Measurements from ENCODE around the gene RADIL. TPM values are rescaled to one million over a fixed set of nuclear protein-coding genes. Genes with fewer than 3 reads are reported as not detected.

The RADIL gene
- total RNA-seq, 1 experiment from 2014 or later = 5.0 TPM

- CTCF ChIA-PET = no interaction called here
- intact Hi-C loops (cut with micrococcal nuclease; ENCODE audit: unreplicated experiment) = no loop called here
- BruUV-seq (replicated peaks) = no TSS peak
Observed at GRCh38 chr7:4889682-4890081, 6.2 kb upstream of the RADIL start.

GRCh38 chr7:4888161-4888560, 4.6 kb upstream of the RADIL start:
- ChIA-PET POLR2A (ENCODE audit: low non-redundant PET) (no interaction called here), CTCF (no interaction called here)
- Histone ChIP-seq H3K4me3 (ENCODE audit: low read depth, low read length, poor library complexity, severe bottlenecking) (no peak overlapping the region), H3K36me3 (ENCODE audit: insufficient read depth, low read length, poor library complexity, severe bottlenecking) (no peaks in the 10 kb centered on the region), H3K27ac (ENCODE audit: low read depth, low read length, poor library complexity, severe bottlenecking) (no peak overlapping the region), H3K9me3 (ENCODE audit: low read depth, low read length, poor library complexity, severe bottlenecking) (no peaks in the 10 kb centered on the region), H3K4me1 (ENCODE audit: insufficient read depth, low read length, poor library complexity, severe bottlenecking) (no peaks in the 10 kb centered on the region), H3K27me3 (replicated peaks; ENCODE audit: insufficient read depth, low read depth, low read length, poor library complexity) (no peaks in the 10 kb centered on the region)
- BruUV-seq (replicated peaks) = no TSS peak
- TF ChIP-seq EZH2 (IDR thresholded peaks at IDR 0.05; ENCODE audit: borderline replicate concordance, low read depth, low read length, poor library complexity, severe bottlenecking) (no peak), CTCF (conservative IDR thresholded peaks at IDR 0.05; ENCODE audit: low read depth, low read length) (no peak)
- intact Hi-C loops (cut with micrococcal nuclease; ENCODE audit: unreplicated experiment) = no loop called here
- no peak for DNase-seq (ENCODE audit: low spot score)

More at GRCh38 chr7:4889682-4890081, 6.2 kb upstream of the RADIL start:
- no peak overlapping the region for H3K4me3 ChIP-seq (ENCODE audit: low read depth, low read length, poor library complexity, severe bottlenecking)
- H3K9me3 ChIP-seq (ENCODE audit: low read depth, low read length, poor library complexity, severe bottlenecking) = no peaks in the 10 kb centered on the region
- no peaks in the 10 kb centered on the region for H3K27me3 ChIP-seq (replicated peaks; ENCODE audit: insufficient read depth, low read depth, low read length, poor library complexity)
- TF ChIP-seq EZH2 (IDR thresholded peaks at IDR 0.05; ENCODE audit: borderline replicate concordance, low read depth, low read length, poor library complexity, severe bottlenecking) (no peak), CTCF (conservative IDR thresholded peaks at IDR 0.05; ENCODE audit: low read depth, low read length) (no peak)
- no peak overlapping the region for H3K27ac ChIP-seq (ENCODE audit: low read depth, low read length, poor library complexity, severe bottlenecking)
- no peak for DNase-seq (ENCODE audit: low spot score)
- POLR2A ChIA-PET (ENCODE audit: low non-redundant PET) = no interaction called here
- no peaks in the 10 kb centered on the region for H3K36me3 ChIP-seq (ENCODE audit: insufficient read depth, low read length, poor library complexity, severe bottlenecking)
- no peaks in the 10 kb centered on the region for H3K4me1 ChIP-seq (ENCODE audit: insufficient read depth, low read length, poor library complexity, severe bottlenecking)

GRCh38 chr7:4886671-4887070, 3.2 kb upstream of the RADIL start:
- Histone ChIP-seq H3K4me1 (ENCODE audit: insufficient read depth, low read length, poor library complexity, severe bottlenecking) (no peaks in the 10 kb centered on the region), H3K36me3 (ENCODE audit: insufficient read depth, low read length, poor library complexity, severe bottlenecking) (no peaks in the 10 kb centered on the region), H3K4me3 (ENCODE audit: low read depth, low read length, poor library complexity, severe bottlenecking) (no peak overlapping the region), H3K27me3 (replicated peaks; ENCODE audit: insufficient read depth, low read depth, low read length, poor library complexity) (no peaks in the 10 kb centered on the region), H3K27ac (ENCODE audit: low read depth, low read length, poor library complexity, severe bottlenecking) (no peak overlapping the region), H3K9me3 (ENCODE audit: low read depth, low read length, poor library complexity, severe bottlenecking) (no peaks in the 10 kb centered on the region)
- DNase-seq (ENCODE audit: low spot score) = no peak
- no TSS peak for BruUV-seq (replicated peaks)
- intact Hi-C loops (cut with micrococcal nuclease; ENCODE audit: unreplicated experiment) = no loop called here
- POLR2A ChIA-PET (ENCODE audit: low non-redundant PET) = no interaction called here
- TF ChIP-seq EZH2 (IDR thresholded peaks at IDR 0.05; ENCODE audit: borderline replicate concordance, low read depth, low read length, poor library complexity, severe bottlenecking) (no peak), CTCF (conservative IDR thresholded peaks at IDR 0.05; ENCODE audit: low read depth, low read length) (no peak)
- CTCF ChIA-PET = no interaction called here
